Transverse colon (tissue), 4 donors: ENCODE results near the gene TMEM176A. TPM values are rescaled to one million over a fixed set of nuclear protein-coding genes. Genes with fewer than 3 reads are reported as not detected.

Experiments used
- DNase-seq: peaks from one replicate; pipeline ENCODE4 v3.0.0-alpha.2; 2019
- H3K27ac ChIP-seq, 4 donors: fragments of 200-600 bp; sonication (generic); 2 replicates each; pipeline ENCODE4 v1.5.1; 2016 to 2018; ENCODE audit warnings: inconsistent platforms in 4 of 4
- H3K27me3 ChIP-seq: fragments of 200-600 bp; sonication (generic); 2 replicates; pipeline ENCODE4 v1.5.1; 2017; ENCODE audit warnings: inconsistent platforms
- H3K36me3 ChIP-seq, 4 donors: fragments of 200-600 bp; sonication (generic); 2 replicates each; pipeline ENCODE4 v1.5.1; 2017 to 2019; ENCODE audit warnings: inconsistent platforms in 4 of 4
- H3K4me1 ChIP-seq, 4 donors: fragments of 200-600 bp; sonication (generic); 2 replicates each; pipeline ENCODE4 v1.5.1; 2017 to 2020; ENCODE audit warnings: inconsistent platforms in 4 of 4
- H3K4me3 ChIP-seq, 4 donors: fragments of 200-600 bp; sonication (generic); 1 replicate in 1 of 4; 2 replicates in 3 of 4; pipeline versions ENCODE4 v1.5.1 to v1.6.1; 2017 to 2019; ENCODE audit warnings: inconsistent platforms in 4 of 4
- H3K9me3 ChIP-seq, 2 donors: fragments of 200-600 bp; sonication (generic); 2 replicates each; pipeline ENCODE4 v1.5.1; 2017 to 2019; ENCODE audit warnings: inconsistent platforms in 2 of 2
- EP300 ChIP-seq: sonication (generic); formaldehyde crosslinking; IDR thresholded peaks from one replicate; pipeline ENCODE4 v1.6.1; 2017; ENCODE audit warnings: antibody characterized with exemption, low read depth
- POLR2A ChIP-seq: fragments of 450-650 bp; IDR thresholded peaks from one replicate; pipeline ENCODE4 v1.6.1; 2016; ENCODE audit warnings: antibody characterized with exemption, mild to moderate bottlenecking, moderate library complexity
- POLR2AphosphoS5 ChIP-seq, 3 donors: sonication (generic); formaldehyde crosslinking; IDR thresholded peaks; one replicate each; pipeline ENCODE4 v1.6.1; 2016; ENCODE audit warnings: antibody characterized with exemption in 3 of 3
- WGBS, 2 donors: methylation state at CpG; one replicate each; pipeline ENCODE4 v1.1.5; 2018; ENCODE audit warnings: low coverage in 1 of 2; 5-methylcytosine and 5-hydroxymethylcytosine counted together
- in situ Hi-C, 4 donors: fragments of 200-750 bp; cut with MboI; loops; one replicate each; pipeline versions ENCODE4 v1.15.0 to v1.15.1; 2017; ENCODE audit warnings: low sequenced_read_pairs in 3 of 4, low pct_ligation_motif_present in 1 of 4, low pct_unique_long_range_greater_than_20kb in 1 of 4
- intact Hi-C: fragments of 100-400 bp; cut with DNase I; formaldehyde crosslinking; loops from one replicate; pipeline ENCODE4 v1.15.1; 2023; ENCODE audit warnings: low total_unique reads
- total RNA-seq, 4 donors: library from RNA; depleted of rRNA; stranded (reverse); fragments of >200 nt; gene quantifications; one replicate each; pipeline ENCODE4 v1.1.0, GENCODE V29; 2016
- TF ChIP-seq, protein P1 (sequence below), 5 experiments: fragments of 200-600 bp in 3 of 5; fragments of 450-650 bp in 2 of 5; sonication (generic) in 3 of 5; IDR thresholded peaks; 1 replicate in 2 of 5; 2 replicates in 3 of 5; pipeline ENCODE4 v1.5.1; 2016 to 2017; ENCODE audit warnings: antibody characterized with exemption in 5 of 5, inconsistent platforms in 3 of 5, mild to moderate bottlenecking in 2 of 5, moderate library complexity in 1 of 5

The TMEM176A gene
- total RNA-seq, 4 donors from 2014 or later = 44.6 to 210 (median 171) TPM

DNA sequence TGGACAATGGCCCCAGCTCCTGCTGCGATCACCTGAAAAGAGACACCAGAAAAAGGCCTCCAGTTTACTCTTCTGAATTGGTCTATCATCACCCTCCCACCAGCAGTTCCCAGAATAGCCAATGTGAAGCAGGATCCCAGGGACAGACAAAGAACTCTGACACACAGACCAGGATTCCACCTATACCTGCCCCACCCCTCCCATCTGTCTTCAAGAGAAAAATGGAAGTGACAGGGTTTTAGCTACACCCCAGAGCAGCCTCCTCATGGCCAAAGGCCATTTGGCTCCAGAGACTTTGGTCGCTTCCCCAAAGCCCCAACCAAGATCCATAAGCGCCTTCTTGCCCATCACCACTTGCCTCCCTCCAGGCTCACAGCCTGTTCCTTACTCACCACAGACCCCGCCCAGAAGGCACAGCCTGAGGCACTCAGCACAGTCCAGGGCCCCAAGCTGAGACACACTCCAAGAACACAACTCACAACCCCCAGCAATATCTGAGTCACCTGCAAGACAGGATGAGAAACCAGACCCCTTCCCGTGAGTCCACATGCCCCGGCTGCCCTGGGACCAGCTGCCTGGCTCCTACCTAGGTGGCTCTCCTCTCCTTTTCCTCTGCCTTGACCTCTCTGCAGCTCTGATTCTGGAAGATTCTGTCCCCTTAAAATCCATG is 6.9 kb upstream of the TMEM176A start:
- Histone ChIP-seq H3K4me3 (no peak overlapping the region), H3K9me3 (no peaks in the 10 kb centered on the region), H3K27me3 (no peaks in the 10 kb centered on the region), H3K27ac (peak overlapping the region in 2 of 4 donors; percentile 8 to 21), H3K4me1 (peaks cover 0 to 18% (median under 1%) of the 10 kb centered on the region in 4 donors), H3K36me3 (peaks cover 0 to 13% (median 6%) of the 10 kb centered on the region in 4 donors)
- in situ Hi-C loops = loop anchor here in 2 of 4 donors (25.0 kb wide), 1 partner anchor 194 kb away; the partner anchor contains the start of genes KCNH2 (in 2 of the 2) and NOS3 (in 2 of the 2)
- intact Hi-C loops = no loop called here
- 81 to 92% methylated on average over 2 to 6 of the region's 6 CpGs for WGBS, 2 donors
- TF ChIP-seq, protein P1, sequence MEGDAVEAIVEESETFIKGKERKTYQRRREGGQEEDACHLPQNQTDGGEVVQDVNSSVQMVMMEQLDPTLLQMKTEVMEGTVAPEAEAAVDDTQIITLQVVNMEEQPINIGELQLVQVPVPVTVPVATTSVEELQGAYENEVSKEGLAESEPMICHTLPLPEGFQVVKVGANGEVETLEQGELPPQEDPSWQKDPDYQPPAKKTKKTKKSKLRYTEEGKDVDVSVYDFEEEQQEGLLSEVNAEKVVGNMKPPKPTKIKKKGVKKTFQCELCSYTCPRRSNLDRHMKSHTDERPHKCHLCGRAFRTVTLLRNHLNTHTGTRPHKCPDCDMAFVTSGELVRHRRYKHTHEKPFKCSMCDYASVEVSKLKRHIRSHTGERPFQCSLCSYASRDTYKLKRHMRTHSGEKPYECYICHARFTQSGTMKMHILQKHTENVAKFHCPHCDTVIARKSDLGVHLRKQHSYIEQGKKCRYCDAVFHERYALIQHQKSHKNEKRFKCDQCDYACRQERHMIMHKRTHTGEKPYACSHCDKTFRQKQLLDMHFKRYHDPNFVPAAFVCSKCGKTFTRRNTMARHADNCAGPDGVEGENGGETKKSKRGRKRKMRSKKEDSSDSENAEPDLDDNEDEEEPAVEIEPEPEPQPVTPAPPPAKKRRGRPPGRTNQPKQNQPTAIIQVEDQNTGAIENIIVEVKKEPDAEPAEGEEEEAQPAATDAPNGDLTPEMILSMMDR (IDR thresholded peaks at IDR 0.05) = no peak
- no peak for TF ChIP-seq POLR2A
- TF ChIP-seq POLR2AphosphoS5 (IDR thresholded peaks at IDR 0.05) = no peak
- no peak for TF ChIP-seq EP300
- DNase-seq = peak; percentile 31

- 64 to 67% methylated on average over 4 of the region's 4 CpGs for WGBS, 2 donors
- TF ChIP-seq, protein P1 (IDR thresholded peaks at IDR 0.05) = no peak
- no peak for TF ChIP-seq POLR2AphosphoS5 (IDR thresholded peaks at IDR 0.05)
- TF ChIP-seq EP300 = no peak
- in situ Hi-C loops = loop anchor here in 2 of 4 donors (25.0 kb wide), 1 partner anchor 190 kb away; the partner anchor contains the start of genes KCNH2 (in 2 of the 2) and NOS3 (in 2 of the 2)
Observed at GRCh38 chr7:150797661-150798060, 2.9 kb upstream of the TMEM176A start.

GRCh38 chr7:150799156-150799555 is 1.4 kb upstream of the TMEM176A start:
- Histone ChIP-seq H3K4me3 (peak overlapping the region; percentile 53 to 84 (median 63)), H3K27ac (peak overlapping the region; percentile 88 to 93 (median 91)), H3K4me1 (peaks cover 10 to 50% (median 33%) of the 10 kb centered on the region in 4 donors), H3K9me3 (no peaks in the 10 kb centered on the region), H3K27me3 (peaks cover 18% of the 10 kb centered on the region), H3K36me3 (peaks cover 0 to 5% (median under 1%) of the 10 kb centered on the region in 4 donors)
- 59 to 100% methylated on average over 2 to 3 of the region's 3 CpGs for WGBS, 2 donors
- in situ Hi-C loops (loop anchor here in 2 of 4 donors (25.0 kb wide), 1 partner anchor 188 kb away; the partner anchor contains the start of genes KCNH2 (in 2 of the 2) and NOS3 (in 2 of the 2)), intact Hi-C loops (no loop called here)
- TF ChIP-seq EP300 (no peak), POLR2AphosphoS5 (IDR thresholded peaks at IDR 0.05) (no peak), POLR2A (no peak)
- TF ChIP-seq, protein P1 (IDR thresholded peaks at IDR 0.05) = no peak
- no peak for DNase-seq

More at GRCh38 chr7:150797661-150798060, 2.9 kb upstream of the TMEM176A start:
- peaks cover 3 to 35% (median 21%) of the 10 kb centered on the region in 4 donors for H3K4me1 ChIP-seq
- intact Hi-C loops = no loop called here
- peaks cover 0 to 4% (median 0%) of the 10 kb centered on the region in 4 donors for H3K36me3 ChIP-seq
- peaks cover 18% of the 10 kb centered on the region for H3K27me3 ChIP-seq
- no peaks in the 10 kb centered on the region for H3K9me3 ChIP-seq
- DNase-seq = no peak
- peak overlapping the region in 1 of 4 donors; percentile 84 for H3K4me3 ChIP-seq
- peak overlapping the region; percentile 2 to 93 (median 64) for H3K27ac ChIP-seq
